GM19468 (cell line): Measurements from ENCODE around the gene RING1.

Source experiments
- ATAC-seq: cut with Tn5 transposase; IDR thresholded peaks from one replicate; pipeline ENCODE4 v1.9.1; 2021; ENCODE audit warnings: mild to moderate bottlenecking, moderate library complexity, moderate number of reproducible peaks; ENCODE audit not compliant: unreplicated experiment; ENCODE audit errors: extremely low read depth

Gene RING1

DNA sequence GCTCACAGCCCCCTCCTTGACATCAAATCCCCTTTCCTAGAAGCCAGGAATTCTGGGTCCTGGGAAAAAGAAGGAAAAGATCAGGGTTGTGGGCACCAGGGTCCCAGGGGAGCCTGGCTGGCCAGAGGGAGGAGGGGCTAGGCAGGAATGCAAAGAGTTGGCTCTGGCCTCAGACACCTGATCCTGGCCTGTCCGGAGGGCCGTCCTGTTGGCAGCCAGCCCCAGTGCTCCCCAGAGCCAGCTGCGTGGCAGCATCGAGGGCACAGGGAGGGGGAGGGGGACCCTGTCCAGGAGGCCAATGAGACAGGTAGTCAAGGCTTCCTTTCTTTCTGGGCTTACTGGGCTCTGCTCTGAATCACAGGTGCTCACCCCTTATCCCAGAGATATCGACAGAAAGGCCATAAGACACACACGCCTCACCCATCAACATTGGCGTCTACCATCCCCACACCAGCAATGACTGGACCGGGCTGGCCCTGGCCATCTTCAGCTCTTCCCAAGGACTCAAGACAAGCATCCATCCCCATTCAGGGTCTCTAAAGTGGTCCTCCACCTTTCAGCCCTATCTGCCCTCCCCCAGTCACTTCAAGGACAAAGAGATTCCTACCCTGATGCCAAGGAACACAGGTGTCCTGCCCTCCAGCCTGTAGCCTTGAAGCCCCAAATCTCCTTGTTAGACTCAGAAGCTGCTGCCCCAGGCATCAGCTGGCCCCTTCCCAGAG lies 16.8 kb upstream of the RING1 start:
- no peak for ATAC-seq

DNA sequence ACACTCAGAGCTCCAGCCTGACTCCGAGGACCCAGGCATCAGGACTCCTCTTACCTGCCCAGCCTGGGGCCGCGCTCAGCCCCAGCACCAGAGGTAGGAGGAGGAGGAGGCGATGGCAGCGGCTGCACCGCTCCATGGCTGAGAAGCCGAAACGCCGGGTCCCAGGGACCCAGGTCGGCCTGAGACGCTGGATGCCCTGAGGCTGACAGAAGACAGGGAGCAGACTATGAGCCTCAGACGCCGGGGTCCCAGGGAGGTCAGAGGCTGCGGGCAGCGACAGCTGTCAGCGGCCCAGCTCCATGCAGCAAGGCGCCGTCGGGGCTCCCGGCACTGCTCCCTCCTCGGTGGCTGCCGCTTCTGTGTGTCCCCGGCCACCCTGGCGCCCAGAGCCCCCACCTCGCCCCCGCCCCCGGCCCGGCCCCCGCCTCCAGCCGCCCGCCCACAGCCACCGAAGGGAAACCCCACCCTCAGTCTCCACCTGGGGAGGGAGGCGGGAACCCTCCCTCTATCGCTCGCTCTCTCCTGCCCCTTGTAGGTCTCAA lies 16.1 kb upstream of the RING1 start, which contains the start of gene COL11A2:
TSS of gene COL11A2 (minus strand) at position 363 of the 542 bp plus-strand sequence. CDS start at position 136, 227 bp downstream.
- no peak for ATAC-seq

DNA sequence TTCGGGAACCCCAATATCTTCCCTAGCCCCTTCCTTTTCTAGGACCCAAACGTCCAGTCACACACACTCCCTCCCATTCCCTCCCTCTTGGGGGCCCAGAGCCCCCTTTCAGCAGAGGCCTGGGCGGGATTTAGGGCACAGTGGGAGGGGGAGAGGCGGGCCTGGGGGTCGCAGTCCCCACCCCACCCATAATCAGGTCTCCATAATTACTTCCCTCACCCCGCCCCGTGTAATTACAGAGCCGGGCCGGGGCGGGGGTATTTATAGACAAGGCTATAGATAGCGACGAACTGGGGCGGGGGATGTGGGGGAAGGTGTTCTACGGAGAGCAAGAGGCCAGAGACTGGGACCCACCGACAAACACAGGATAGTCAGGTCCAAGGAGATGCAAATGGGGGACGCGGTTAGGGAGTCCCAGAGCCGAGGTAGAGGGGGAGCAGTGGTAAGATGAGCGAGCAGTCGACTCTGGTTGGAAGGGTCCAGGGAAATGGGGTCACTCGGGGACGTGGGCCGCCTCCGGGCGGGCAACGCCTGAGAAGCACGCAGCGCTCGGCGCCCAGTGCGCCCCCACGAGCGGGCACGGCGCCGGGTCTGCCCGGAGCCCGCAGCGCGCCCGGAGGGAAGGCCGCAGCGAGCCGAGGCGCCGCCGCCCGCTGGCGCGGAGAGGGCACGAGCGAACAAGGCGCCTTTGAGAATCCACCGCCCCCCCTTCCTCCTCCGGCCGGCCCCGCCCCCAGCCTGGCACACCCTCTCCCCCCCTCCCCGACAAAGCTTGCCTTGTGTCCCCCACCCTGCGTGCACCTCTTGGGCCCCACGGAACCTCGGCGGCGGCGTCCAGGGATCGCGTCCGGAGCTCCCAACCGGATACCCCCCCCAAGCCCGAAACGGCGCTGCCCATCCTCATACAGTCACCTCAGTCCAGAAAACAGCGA lies 15.4 kb upstream of the RING1 start:
- ATAC-seq = no peak

DNA sequence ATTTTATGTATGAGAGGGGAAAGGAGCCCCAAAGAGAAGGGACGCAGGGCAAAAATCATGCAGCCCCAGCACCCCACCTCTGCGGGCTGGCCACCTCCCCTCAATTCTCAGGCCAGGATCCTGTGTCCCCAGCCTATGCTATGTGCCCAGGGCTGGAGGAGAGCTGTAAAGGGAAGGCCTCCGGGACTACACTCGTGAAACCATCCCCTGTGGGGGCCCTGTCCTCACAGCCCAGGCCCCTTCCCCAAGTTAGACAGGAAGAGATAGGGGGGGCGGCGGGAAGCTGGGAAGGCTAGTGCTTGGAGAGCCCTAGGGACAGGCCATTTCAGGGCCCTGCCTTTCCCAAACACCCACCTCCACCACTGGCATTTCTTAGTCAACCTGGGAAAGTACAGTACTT lies 14.7 kb upstream of the RING1 start:
- no peak for ATAC-seq

DNA sequence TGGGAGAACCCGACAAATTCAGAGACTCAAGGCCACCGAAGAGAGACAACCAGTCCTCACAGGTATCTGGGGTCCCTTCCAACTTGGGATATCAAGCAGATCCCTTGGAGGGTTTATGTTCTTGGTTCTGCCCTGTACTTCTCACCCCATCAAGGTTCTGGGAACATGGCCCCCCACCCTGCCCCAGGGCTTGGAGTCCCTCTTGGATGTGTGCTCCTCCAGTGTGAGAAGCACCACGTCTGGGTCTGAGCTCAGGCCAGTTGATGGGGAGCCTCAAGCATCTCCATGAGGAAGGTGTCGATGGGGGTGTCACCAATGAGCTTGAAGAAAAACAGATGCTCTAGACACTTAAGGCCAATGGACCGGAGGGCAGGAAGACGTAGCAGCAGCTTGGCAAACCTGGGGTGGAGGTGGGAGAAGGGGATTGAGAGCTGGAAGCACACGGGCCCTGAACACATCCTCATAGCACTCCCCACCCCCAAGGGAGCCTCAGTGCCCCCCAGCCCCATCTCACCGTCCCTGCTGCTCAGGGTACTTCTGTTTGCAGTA lies 13.8 kb upstream of the RING1 start:
- ATAC-seq = no peak

DNA sequence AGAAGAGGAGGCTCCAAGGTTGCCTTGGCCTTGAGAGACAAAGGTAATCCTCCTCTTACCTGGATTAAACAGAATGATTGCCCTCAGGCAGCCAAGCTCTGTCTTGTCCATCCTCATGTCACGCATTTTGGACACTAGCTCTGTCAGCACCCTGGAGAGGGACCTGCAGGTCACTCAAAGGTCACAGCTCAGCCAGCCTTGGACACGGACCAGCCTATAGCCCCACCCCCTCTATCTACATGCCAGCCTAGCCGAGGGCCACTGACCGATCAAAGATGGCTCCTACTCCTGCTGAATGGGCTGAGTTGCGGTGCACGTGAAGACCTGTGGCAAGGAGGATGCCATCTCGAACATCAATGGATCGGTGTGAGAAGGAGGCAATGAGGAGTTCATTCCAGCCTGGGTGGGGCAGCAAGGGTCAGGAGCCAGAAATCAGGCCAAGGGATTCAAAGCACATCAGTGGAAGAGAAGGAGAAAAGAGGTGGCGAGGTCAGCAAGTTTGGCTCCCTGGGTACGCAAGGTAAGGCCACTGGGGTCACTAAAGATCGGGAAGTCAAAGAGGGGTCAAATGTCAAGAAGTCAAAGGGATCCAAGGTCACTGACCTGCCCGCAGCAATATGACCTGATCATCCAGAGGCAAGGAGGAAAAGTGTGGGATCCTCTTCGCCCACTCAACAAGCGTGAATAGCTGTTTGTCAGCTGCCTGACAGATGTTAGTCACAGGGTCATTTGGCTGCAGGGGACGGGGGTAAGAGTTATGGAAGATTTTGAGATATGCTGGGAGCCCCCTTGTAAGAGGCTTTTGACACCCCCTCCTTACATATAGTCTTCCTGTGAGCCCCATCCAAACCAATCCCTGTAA lies 12.8 kb upstream of the RING1 start:
- ATAC-seq = no peak

DNA sequence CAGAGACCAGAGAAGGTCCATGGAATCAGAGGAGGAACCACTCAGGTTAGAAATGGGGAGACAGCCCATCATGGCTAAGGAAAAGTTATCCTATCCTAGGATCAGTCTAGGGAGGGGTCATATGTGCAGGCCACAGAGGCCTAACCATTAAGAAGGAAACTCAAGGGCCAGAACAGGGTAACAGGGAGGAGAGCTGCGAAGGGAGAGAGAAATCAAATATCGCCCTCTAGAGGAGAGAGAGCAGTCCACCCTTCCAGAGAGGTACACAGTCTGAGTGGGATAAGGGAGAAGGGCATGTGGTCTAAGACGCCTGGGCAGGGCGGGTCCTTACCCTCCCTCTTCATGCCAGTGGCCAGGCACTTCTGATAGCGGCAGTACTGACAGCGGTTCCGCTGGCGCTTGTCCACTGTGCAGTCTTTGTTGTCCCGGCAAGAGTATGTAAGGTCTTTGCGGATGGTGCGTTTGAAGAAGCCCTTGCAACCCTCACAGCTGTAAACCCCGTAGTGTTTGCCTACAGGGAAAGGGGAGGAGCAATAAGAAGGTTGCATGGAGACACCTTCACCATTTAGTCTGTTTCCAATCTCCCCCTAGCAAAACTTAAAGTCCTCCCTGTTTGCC lies 10.8 kb upstream of the RING1 start:
- no peak for ATAC-seq

DNA sequence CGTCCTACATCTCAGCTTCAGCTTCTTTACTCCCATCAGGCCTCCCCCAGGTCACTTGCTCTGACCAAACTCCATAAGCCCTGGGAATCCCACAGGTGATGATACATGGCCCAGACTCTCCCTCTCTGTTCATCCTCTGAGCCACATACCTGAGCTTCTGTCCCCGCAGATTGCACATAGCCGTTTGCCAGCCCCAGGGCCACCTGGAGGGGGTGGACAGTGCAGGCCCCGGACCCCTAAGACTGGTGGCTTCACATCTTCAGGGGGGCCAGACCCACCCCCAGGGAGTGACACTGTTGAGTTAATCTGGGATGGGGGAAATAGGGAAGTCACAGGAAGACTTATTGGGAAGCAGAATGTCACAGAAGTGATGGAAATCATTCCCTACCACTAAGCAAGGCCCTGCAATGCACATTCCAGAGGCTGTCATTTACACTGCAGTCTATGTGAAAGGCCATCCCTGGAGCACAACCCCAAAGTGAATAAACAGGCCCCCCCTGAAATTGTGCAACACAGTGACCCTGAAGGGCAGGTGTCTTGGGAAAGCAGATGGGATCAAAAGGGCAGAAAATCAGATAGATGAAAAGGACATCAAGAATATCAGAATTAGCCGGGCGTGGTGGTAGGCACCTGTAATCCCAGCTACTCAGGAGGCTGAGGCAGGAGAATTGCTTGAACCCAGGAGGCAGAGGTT lies 10.0 kb upstream of the RING1 start:
- ATAC-seq = no peak

DNA sequence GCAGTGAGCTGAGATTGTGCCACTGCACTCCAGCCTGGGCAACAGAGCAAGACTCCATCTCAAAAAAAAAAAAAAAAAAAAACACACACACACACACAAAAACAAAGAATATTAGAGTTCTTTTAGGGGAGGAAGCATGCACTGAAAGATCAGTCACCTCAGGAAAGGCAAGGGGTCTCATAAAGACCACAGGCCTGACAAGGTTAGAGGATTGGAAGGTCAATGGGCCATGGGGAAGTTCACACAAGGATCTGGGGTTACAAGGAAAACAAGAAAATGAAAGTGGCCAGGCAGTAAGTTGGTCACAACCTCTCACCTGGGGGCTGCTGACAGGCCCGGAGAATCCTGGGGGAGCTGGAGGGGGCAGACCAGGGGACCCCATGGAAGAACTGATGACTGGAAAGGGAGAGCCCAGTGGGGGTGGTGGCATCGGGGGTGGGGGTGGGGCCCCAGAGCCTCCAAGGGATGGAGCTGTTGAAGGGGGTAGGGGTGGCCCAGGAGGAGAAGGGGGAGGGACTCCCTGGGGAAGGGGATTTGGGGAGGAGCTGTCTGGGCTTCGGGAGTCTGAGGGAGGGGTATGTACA lies 9.4 kb upstream of the RING1 start:
- ATAC-seq = no peak

DNA sequence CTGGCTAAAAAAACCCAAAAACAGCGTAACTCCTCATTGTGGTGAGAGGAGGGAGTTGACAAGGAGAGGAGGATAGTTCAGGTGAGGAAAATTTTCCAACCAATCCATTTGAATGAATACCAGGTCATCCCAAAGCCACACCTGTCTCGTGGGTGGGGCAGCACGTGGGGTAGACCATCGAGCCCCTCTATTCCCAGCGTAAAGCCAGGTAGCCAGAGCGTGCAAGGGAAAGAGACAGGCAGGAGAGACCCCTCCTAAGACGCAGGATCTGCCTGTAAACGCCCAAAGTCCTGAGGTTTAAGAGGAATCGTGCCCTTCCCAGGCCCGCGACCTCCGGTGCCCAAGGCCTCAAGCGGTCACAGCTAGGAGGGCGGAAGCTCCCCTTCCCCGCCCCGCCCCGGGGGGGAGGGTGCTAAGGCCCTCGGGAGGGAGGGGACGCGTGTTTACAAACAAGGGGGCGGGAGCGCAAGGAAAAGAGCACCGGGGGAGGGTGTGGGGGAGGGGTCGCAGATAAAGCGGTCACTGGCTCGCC lies 8.5 kb upstream of the RING1 start:
- ATAC-seq = no peak

DNA sequence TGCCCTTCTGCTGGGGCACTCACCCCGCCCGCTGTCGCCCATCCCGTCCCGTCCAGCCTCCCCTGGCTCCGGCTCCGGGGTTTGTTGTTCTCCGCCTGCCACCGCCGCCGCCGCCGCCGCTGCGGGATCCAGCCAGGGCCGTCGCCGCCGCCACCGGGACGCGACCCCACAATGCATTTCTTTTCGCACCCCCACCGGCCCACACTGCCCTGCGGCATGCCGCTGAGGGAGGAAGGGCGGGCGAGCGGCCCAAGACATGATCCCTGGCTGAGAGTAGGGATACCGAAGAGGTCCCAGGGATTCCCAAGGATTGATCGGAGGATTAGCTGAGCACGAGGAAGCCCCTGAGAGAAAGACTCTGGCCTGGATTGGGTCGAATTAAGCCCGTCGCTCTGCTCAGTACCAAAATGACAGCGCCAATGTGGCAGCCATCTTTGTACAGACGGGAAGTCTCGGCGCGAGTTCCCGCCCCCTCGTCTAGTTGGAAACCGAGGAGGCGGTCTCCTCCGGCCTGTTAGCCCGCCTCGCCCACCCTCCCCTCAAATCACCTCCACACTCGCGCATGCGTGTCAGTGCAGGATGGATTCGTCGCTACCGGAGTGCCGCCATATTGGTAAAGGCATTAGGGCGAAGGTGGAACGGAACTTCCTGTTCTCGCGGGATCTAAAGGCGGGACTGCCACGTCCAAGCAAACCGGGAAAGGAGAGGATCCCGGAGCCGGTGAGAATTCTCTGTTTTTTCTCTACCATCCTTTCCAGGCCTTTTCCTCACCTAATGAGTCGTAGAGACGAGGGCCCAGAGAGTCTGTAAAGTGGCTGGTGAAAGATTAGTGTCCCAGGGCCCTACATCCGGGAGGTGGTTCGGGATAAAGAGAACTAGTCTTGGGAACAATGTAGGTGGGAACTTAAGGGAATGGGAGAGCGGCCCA lies 7.8 kb upstream of the RING1 start, which contains the start of the genes RXRB and SLC39A7:
TSS of gene RXRB (minus strand) at position 447 of the 928 bp plus-strand sequence. CDS start at position 258, 189 bp downstream.
TSS of gene SLC39A7 (plus strand) at position 649 of the 928 bp plus-strand sequence. CDS start 379 bp downstream, outside the sequence.
- no peak for ATAC-seq

DNA sequence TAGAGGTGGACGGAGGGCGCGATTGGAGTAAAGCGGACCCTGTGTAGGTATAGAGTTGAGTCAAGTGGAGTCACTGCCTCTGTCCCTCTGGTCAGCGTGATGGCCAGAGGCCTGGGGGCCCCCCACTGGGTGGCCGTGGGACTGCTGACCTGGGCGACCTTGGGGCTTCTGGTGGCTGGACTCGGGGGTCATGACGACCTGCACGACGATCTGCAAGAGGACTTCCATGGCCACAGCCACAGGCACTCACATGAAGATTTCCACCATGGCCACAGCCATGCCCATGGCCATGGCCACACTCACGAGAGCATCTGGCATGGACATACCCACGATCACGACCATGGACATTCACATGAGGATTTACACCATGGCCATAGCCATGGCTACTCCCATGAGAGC lies 7.2 kb upstream of the RING1 start:
- no peak for ATAC-seq

DNA sequence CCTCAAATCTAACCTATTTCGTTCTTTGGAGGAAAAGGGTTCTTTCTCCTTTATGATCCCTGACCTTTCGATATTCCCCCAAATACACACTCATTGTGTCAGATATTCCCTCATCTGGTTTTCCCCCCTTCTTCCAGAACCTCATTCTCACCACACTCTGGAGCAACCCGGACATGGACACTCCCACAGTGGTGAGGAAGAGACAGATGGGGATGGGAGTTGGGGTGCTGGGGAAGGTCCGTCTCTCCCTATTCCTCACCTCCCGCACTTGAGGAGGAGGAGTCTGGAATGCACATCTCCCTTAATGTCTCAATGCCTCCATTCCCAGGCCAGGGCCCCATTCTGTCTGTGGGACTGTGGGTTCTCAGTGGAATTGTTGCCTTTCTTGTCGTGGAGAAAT lies 6.4 kb upstream of the RING1 start:
- ATAC-seq = no peak

DNA sequence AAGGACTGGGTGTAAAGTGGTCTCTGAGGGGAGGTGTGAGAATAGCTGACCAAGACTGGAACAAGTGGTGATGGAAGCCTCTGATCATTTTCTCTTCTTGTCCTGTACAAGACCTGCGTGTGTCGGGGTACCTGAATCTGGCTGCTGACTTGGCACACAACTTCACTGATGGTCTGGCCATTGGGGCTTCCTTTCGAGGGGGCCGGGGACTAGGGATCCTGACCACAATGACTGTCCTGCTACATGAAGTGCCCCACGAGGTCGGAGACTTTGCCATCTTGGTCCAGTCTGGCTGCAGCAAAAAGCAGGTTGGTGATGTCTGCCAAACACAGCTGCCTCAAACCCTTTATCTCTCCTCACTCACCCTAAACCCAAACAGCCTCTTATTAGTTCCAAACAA lies 5.5 kb upstream of the RING1 start:
- ATAC-seq = no peak

DNA sequence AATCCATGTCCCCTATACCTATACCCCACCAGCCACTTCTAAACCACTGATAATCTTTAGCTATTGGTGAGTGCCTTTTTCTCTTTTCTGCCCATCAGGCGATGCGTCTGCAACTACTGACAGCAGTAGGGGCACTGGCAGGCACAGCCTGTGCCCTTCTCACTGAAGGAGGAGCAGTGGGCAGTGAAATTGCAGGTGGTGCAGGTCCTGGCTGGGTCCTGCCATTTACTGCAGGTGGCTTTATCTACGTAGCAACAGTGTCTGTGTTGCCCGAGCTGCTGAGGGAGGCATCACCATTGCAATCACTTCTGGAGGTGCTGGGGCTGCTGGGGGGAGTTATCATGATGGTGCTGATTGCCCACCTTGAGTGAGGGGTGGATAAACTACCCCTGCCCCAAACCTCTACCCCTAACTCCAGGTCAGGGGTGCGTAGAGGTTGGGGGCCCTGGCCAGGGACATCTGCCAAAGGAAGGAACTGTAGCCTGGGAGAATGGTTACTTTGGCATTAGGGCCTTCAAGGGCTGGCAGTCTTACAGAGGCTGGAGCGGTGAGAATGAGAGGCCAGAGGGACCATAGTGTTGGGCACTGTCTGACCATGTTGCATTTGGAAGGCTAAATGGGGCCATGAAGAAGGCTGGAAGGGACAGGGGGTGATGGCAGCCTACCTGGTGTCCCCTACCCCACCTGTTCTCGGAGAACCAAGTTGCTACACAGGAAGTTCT lies 4.7 kb upstream of the RING1 start:
- ATAC-seq = no peak

DNA sequence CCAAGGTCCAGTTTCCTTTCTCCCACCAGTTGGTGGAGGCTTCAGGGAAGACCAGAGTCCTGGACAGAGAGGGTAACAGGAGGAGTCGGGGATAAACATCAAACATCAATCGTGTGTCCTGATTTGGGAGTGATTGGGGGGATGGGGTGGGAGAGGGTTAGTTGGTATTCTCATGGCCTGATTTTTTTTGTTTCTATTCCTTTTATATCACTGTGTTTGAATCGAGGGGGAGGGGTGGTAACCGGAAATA lies 4.2 kb upstream of the RING1 start:
- no peak for ATAC-seq
